Vagina (tissue), 2 donors: Measurements from ENCODE around the gene WSB2.

Source experiments
- POLR2A ChIP-seq, 2 donors: fragments of 450-650 bp; IDR thresholded peaks; one replicate each; pipeline ENCODE4 v1.6.1; 2017; ENCODE audit warnings: antibody characterized with exemption in 2 of 2, mild to moderate bottlenecking in 2 of 2, moderate library complexity in 2 of 2
- POLR2AphosphoS5 ChIP-seq, 2 donors: sonication (generic); formaldehyde crosslinking; IDR thresholded peaks; one replicate each; pipeline ENCODE4 v1.9.0; 2017; ENCODE audit warnings: antibody characterized with exemption in 2 of 2, mild to moderate bottlenecking in 2 of 2, low read depth in 1 of 2; ENCODE audit not compliant: insufficient read depth in 1 of 2

GRCh38 chr12:117994551-117995438 lies 66.2 kb downstream of the WSB2 start:
- TF ChIP-seq POLR2AphosphoS5 (IDR thresholded peaks at IDR 0.05; ENCODE audit: insufficient read depth in 1 of 2, low read depth in 1 of 2) = no peak
- TF ChIP-seq POLR2A (IDR thresholded peaks at IDR 0.05) = no peak
